SKM-1 treated with dmso at 0.1 percent for 144 hours (cell line): ENCODE data around the gene IFT57.
"Not testable (repeated sequence)": the region's sequence is repeated elsewhere in the genome, so short reads cannot be mapped to it uniquely, and the experiment has no call there.

ENCODE experiments used
- DNase-seq: peaks from one replicate; lab custom pipeline; 2025; ENCODE audit not compliant: unreplicated experiment; lab: John Stamatoyannopoulos, UW

The IFT57 gene

GRCh38 chr3:108221911-108222852, at the start of gene IFT57:
TSS of gene IFT57 (minus strand) at chr3:108222424. CDS start at chr3:108222322, 102 bp downstream.
- DNase-seq: peak; percentile 93

- no peak for DNase-seq
These were observed 49.4 kb upstream of the IFT57 start for GRCh38 chr3:108271626-108272025.

- not testable (repeated sequence) for DNase-seq
These were observed 46.0 kb upstream of the IFT57 start for GRCh38 chr3:108268235-108268634.

- not testable (repeated sequence) for DNase-seq
These were observed 42.5 kb upstream of the IFT57 start for GRCh38 chr3:108264534-108265298.

GRCh38 chr3:108255131-108255530, 32.9 kb upstream of the IFT57 start:
- DNase-seq: no peak

- DNase-seq: no peak
These were observed 29.6 kb upstream of the IFT57 start for GRCh38 chr3:108251844-108252243.

GRCh38 chr3:108251265-108251664, 29.0 kb upstream of the IFT57 start:
- DNase-seq: no peak

GRCh38 chr3:108250626-108251025, 28.4 kb upstream of the IFT57 start:
- DNase-seq: no peak

- no peak for DNase-seq
These were observed 21.0 kb upstream of the IFT57 start for GRCh38 chr3:108243243-108243642.

GRCh38 chr3:108242776-108243175, 20.6 kb upstream of the IFT57 start:
- no peak for DNase-seq

- DNase-seq: no peak
These were observed 19.5 kb upstream of the IFT57 start for GRCh38 chr3:108241721-108242120.

- DNase-seq: no peak
These were observed 18.9 kb upstream of the IFT57 start for GRCh38 chr3:108241146-108241545.

GRCh38 chr3:108239082-108239481, 16.9 kb upstream of the IFT57 start:
- DNase-seq: no peak

GRCh38 chr3:108235290-108235689, 13.1 kb upstream of the IFT57 start:
- no peak for DNase-seq

- no peak for DNase-seq
These were observed 12.2 kb upstream of the IFT57 start for GRCh38 chr3:108234387-108234957.

GRCh38 chr3:108228286-108228685, 6.1 kb upstream of the IFT57 start:
- DNase-seq: no peak

GRCh38 chr3:108227131-108227530, 4.9 kb upstream of the IFT57 start:
- peak; percentile 64 for DNase-seq

GRCh38 chr3:108225221-108225620, 3.0 kb upstream of the IFT57 start:
- DNase-seq: no peak

- DNase-seq: peak; percentile 78
These were observed 1.7 kb upstream of the IFT57 start for GRCh38 chr3:108223928-108224327.

- peak; percentile 24 for DNase-seq
These were observed 785 bp upstream of the IFT57 start for GRCh38 chr3:108222853-108223565.

GRCh38 chr3:108221393-108221792, 831 bp downstream of the IFT57 start:
- no peak for DNase-seq
